HG03432 (cell line): ENCODE data around the gene MRNIP.

Source experiments
- ATAC-seq: cut with Tn5 transposase; IDR thresholded peaks from one replicate; pipeline ENCODE4 v1.9.1; 2021; ENCODE audit warnings: mild to moderate bottlenecking, moderate library complexity; ENCODE audit not compliant: unreplicated experiment

MRNIP gene, protein sequence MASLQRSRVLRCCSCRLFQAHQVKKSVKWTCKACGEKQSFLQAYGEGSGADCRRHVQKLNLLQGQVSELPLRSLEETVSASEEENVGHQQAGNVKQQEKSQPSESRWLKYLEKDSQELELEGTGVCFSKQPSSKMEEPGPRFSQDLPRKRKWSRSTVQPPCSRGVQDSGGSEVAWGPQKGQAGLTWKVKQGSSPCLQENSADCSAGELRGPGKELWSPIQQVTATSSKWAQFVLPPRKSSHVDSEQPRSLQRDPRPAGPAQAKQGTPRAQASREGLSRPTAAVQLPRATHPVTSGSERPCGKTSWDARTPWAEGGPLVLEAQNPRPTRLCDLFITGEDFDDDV

DNA sequence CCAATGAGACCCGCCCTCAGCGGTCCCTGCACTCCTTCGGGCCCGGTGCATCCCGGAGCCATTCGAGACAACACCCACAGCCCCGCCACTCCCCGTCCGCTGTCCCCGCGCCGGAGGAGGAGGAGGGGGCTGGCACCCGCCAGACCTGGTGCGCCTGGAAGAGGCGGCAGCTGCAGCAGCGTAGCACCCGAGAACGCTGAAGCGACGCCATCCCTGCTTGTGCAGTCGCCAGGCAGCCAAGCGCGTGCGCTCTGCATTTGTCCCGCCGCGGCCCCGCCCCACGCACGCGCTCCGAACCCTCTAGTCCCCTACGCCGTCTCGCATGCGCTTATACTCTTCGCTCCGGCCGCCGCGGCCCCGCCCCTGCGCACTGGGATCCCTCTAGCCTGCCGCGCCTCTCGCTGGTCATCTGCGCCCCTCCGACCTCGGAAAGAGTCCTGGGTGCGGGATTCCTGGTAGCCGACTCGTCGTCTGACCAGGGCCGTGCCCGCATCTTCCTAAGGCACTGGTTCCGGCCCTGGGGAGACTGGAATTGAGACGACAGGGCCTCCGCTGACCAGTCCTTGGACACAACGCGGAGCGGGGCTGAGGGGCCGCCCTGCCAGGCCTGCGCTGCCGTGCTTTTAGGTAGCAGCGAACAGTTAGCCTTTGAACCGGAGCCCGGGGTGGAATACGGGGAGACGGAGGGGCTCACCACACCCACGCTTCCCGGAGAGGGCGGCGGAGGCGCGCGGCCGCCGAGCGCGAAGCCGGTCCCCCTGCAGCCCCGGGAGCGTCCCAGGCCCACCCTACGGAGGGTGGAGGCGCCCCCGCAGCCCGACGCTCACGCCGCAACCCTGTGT, at the start of gene MRNIP:
Gene MRNIP (minus strand): TSS at position 232 of the 842 bp plus-strand sequence. CDS start 21 bp downstream, at position 211.
- ATAC-seq: peak; percentile 97

DNA sequence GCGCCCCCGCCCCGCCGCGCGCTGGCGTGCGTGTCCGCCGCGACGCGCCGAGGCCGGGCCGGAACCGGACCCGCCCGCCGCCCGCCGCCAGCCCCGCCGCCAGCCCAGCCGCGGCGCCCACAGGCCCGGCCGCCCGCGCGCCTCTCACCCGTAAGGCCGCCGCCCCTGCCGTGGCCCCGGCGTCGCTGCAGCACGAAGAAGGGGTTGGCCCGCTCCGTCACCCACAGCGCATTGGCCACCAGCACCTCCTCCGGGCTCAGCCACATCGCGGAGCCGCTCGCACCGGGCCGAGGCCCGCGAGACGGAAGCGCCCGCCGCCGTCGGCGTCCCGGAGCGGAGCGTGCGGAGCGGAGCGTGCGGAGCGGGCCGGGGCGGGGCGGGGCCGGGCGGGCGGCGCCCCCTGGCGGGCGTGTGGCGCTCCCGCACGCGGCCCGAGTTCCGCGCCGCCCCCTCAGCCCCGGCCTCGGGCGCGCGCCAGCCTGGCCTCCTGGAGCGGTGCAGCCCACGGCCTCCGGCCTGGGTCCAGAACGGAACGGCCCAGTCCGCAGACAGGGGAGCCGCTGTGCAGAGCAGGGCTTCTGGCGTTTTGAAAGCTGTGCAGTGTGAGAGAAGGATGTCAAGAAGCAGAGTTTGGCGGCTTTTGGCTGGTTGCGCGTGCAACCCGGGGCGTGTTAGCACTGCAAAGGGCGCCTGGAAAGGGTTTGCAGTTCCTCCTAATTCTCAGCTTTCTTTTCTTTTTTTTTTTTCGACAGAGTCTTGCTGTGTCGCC, 49.1 kb upstream of the MRNIP start, which contains the start of gene TBC1D9B:
Gene TBC1D9B (minus strand): TSS at position 342 of the 769 bp plus-strand sequence. CDS start 76 bp downstream, at position 266.
- peak; percentile 88 for ATAC-seq

DNA sequence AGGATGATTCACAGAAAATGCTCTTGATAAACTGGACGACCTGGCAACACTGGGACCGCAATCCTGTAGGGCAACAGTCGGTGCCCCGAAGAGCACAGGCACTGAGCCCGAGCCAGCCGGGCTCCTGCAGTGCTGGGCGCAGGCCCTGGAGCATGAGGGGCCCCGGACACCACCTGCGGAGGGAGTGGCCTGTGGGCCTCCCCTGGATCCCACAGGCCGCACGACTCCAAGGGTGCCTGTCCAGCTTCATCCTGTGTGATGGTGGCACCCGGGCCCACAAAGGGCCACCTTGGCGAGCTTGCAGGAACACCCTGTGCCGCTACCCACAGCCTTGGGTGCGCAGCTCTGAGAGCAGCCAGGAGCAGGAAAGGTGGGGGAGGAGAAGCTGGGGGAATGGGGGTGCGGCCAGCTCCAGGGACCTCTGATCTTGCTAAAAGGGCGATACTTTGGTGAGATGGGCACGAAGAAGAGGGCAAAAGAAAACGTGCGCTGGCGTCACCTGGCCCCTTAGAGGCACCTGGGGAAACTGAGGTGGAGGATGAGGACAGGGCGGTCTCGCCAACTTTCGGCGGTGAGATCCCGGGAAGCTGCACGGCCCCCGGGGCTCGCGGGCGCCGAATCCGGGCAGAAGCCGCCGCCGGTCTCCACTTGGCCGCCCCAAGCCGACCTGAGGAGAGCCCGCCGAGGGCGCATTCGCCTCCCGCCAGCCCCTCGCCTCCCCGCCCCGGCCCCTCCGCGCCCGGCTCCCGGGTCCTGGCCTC, 48.4 kb upstream of the MRNIP start:
- peak; percentile 42 for ATAC-seq

DNA sequence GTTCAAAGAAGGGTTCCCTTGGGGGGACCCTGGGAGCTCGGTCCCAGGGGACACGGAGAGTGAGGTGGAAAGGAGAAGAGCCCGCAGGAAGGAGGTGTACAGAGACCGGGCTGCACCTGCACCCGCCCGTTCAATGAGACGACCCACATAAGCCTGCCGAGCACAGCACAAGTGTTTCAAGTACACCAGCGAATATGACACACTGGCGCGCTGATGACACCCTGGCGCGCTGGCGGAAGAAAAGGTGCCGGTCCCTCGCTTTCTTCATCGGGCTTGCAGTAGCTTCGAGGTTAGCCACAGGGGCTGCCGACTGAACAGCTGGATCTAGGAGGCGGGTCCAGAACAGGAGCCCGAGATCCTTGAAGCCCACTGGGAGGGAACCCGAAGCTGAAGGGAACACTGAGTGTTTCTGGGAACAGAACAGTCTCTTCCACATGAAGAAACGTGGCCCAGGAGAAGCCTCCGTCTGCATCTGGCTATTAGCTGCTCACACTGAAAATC, 47.7 kb upstream of the MRNIP start:
- ATAC-seq: no peak

GRCh38 chr5:179905161-179905560, 46.5 kb upstream of the MRNIP start:
- no peak for ATAC-seq

DNA sequence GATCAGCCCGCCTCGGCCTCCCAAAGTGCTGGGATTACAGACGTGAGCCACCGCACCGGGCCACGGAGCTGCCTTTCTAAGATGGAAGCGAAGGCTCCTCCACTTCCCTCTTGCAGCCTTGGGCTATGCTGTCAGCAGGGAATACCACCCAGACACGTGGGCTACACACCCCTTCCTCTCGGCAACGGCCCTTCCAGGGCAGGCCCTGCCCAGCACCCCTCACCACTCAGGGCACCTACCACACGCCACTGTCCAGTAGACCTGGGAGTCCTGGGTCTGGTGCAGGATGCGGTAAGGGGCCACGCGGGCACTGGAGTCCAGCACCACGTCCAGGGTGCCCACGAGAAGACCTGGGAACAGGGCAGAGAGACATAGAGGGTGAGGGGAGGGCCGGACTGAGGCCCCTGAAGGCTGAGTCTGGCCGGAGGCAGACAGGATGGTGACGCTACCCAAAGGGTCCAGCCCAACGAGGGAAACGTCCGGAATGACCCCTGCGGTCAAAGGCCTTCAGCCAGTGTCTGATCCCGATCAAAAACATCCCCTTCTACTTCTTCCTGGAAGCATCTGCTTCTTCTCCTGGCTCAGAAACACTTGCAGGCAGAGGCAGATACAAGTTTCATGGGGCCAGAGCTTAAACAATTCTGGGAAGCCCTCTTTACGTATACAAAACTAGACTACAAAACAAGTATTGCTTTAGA, 46.0 kb upstream of the MRNIP start:
- ATAC-seq: no peak

DNA sequence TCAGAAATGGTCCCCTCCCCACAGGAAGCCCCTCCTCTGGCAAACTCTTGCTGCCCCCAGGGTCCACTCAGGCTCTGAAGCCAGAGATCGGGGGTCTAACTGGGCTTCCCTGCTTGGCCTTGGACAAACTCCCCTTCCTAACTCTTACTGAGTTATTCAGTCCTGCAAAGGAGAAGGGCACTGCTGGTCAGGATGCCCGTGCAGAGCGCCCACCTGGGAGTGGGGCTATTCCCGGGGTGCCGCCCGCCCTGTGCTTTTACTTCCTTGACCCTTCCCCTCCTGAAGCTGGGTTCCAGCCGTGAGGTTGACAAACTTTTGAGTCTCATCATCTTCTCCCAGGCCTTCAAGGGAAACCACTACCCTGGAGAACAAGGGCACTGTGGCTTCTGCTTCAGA, 44.1 kb upstream of the MRNIP start:
- ATAC-seq: no peak

DNA sequence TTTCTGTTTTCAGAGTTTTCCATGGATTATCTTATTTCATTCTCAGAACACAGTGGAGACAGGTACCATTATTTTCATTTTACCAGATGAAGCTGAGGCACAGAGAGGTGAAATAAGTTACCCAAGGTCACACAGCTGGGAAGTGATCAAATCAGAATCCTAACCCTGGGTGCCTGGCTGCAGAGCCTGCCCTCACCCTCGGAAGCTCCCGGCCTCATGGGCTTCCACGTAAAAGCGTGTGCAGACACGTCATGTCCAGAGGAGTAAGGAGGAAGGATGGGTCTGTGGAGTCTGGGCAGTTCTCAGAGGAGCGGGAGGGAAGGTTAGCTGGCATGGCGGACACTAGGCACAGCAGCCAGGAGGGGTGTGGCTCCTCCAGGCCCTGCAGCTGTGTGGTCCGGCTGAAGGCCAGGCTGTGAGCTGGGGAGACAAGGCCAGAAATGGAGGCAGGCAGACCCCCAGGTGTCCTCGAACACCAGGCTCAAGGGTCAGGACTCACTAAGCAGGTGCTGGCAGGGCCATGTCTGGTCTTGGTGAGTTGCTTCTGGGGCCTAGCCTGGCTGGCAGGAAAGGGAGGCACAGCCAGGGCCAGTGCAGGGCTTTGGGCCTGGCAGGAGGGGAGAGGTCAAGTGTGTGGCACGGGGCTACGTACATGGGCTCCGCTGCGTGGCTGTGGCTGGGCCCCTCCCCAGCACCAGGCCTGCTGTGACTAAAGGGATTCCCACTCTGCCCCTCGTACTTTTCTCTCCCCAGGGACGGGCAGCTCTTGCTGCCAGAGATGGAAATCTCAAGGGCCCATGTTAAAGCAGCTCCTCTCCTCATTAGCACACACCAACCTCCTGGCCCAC, 43.5 kb upstream of the MRNIP start:
- ATAC-seq: no peak

DNA sequence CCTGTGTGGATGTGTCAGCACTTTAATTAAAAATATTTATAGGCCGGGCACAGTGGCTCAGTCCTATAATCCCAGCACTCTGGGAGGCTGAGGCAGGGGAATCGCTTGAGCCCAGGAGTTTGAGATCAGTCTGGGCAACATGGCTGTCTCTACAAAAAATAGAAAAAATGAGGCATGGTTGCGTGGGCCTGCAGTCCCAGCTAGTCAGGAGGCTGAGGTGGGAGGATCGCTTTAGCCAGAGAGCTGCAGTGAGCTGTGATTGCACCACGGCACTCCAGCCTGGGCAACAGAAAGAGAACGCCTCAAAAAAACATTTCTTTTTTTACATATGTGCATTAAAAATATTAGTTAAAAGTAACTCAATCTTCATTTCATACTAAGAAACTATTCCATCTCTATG, 42.8 kb upstream of the MRNIP start:
- no peak for ATAC-seq

- no peak for ATAC-seq
These were observed 42.1 kb upstream of the MRNIP start for GRCh38 chr5:179900711-179901110.

DNA sequence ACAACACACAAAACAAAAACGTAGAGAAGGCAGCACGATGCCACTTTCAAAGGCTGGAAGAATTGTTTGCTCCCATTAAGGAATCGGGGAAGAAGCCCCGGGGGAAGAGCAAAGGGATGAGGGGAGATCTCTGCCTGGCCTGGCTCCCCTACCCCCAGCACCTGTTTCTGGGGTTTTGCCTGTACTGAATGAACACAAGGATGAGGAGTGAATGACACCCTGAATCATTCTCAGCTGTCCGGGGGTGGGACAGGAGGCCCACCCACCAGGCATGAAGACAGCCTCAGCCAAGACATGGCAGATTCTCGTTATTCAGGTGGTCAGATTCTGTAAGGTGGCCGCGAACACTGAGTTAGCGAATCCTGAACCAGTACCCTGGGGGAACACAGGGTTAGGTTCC, 41.6 kb upstream of the MRNIP start:
- no peak for ATAC-seq

GRCh38 chr5:179895861-179896260, 37.2 kb upstream of the MRNIP start:
- no peak for ATAC-seq

DNA sequence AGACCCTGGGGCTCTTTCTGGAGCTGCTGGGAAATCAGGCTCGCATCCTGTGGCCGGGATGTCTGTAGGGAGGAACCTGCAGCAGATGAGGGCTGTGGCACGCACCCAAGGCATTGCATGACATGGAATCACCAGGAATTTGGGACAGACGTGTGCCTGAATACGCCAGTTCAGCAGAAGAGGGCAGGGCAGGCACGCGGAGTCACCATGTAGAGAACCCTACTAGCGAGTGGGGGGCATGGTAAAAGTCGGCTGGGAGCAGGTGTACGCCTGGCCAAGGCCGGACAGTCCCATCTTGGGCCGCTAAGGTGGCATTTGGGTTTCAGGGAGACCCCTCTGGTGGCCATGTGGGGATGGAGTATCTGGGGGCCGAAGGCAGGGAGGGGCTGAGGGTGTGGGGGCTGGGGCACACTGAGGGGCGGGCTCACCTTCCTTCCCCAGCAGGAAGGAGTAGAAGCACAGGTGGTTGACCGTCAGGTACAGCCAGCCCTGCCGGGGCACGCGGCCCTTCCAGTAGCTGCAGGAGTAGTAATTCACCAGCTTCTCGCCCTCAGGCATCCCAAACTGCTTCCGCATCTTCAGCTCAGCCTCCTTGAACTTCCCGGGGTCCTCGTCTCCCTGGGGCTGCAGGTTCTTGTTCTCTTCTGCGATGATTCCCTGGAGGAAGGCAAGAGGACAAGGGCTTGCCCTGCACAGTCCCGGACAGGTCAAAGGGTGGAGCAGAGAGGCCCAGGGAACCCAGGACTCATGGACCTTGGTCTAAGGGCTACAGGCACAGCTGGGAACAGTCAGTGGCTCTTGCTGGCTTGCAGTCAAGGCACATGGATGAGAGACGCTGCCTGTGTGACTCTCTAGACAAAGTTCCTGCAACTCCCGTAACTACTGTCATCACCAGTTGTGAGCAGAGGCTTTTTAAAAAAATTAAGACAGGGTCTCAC, 35.6 kb upstream of the MRNIP start:
- ATAC-seq: no peak

GRCh38 chr5:179893076-179893957, 34.7 kb upstream of the MRNIP start:
- ATAC-seq: no peak

GRCh38 chr5:179892255-179892654, 33.6 kb upstream of the MRNIP start:
- no peak for ATAC-seq

GRCh38 chr5:179890751-179891682, 32.4 kb upstream of the MRNIP start:
- no peak for ATAC-seq
